Peyer's patch (tissue), 4 donors: Measurements from ENCODE around the gene IPCEF1. TPM values are rescaled to one million over a fixed set of nuclear protein-coding genes. Genes with fewer than 3 reads are reported as not detected.
A peak's percentile ranks its signal among the peaks of the same experiment; 100 is the strongest.

Source experiments
- DNase-seq, 3 donors: peaks; one replicate each; pipeline ENCODE4 v3.0.0-alpha.2; 2017 to 2019
- H3K27ac ChIP-seq, 4 donors: fragments of 200-600 bp; sonication (generic); one replicate each; pipeline ENCODE4 v1.5.1; 2016 to 2019
- H3K27me3 ChIP-seq, 2 donors: fragments of 200-600 bp; sonication (generic); one replicate each; pipeline ENCODE4 v1.5.1; 2019
- H3K36me3 ChIP-seq, 3 donors: fragments of 200-600 bp; sonication (generic); one replicate each; pipeline ENCODE4 v1.5.1; 2016 to 2019
- H3K4me1 ChIP-seq, 4 donors: fragments of 200-600 bp; sonication (generic); one replicate each; pipeline ENCODE4 v1.5.1; 2016 to 2019
- H3K4me3 ChIP-seq, 4 donors: fragments of 200-600 bp; sonication (generic); 1 replicate in 3 of 4; 2 replicates in 1 of 4; pipeline ENCODE4 v1.5.1; 2016 to 2019; ENCODE audit warnings: mild to moderate bottlenecking in 1 of 4
- H3K9me3 ChIP-seq, 4 donors: fragments of 200-600 bp; sonication (generic); one replicate each; pipeline ENCODE4 v1.5.1; 2016 to 2019; ENCODE audit warnings: mild to moderate bottlenecking in 1 of 4
- POLR2A ChIP-seq, 2 donors: fragments of 450-650 bp; IDR thresholded peaks; one replicate each; pipeline ENCODE4 v1.5.1; 2017; ENCODE audit warnings: antibody characterized with exemption in 2 of 2, mild to moderate bottlenecking in 2 of 2, moderate library complexity in 2 of 2
- total RNA-seq, 4 donors: library from RNA; depleted of rRNA; stranded (reverse); fragments of >200 nt; gene quantifications; one replicate each; pipeline ENCODE4 v1.1.0, GENCODE V29; 2016
- TF ChIP-seq, protein P1 (sequence below), 6 experiments: fragments of 450-650 bp in 4 of 6; fragments of 200-600 bp in 2 of 6; sonication (generic) in 1 of 6; IDR thresholded peaks; one replicate each; pipeline ENCODE4 v1.5.1; 2017 to 2019; ENCODE audit warnings: antibody characterized with exemption in 6 of 6, mild to moderate bottlenecking in 3 of 6, moderate library complexity in 1 of 6

Gene IPCEF1
- total RNA-seq, 4 donors from 2014 or later: 2.1 to 19.8 (median 9.4) TPM

DNA sequence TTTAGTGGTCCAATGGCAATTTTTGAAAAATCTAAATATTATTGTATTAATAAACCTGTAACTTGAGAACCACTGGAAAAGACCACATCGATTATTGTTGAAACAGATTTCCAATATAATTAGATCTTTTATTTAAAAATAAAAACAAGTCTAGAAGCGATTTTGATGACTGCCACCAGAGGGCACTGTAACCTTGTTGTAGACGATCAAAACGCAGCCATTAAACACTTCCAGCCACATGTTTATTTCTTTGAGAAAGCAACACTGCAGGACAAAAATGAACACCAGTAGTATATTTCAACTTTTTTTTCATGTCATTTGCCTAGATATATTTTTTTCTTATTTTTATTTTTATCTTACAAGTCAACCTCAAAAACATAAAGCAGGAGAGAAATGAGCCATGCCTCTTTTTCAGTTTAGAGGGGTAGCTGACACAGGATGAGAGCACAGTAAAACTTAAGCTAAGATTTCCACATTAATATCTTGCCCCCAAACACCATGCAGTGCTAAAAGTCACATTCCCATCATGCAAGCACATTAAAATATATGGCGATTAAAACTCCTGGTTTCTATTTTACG lies 202.1 kb downstream of the IPCEF1 start:
- no peaks in the 10 kb centered on the region for H3K27me3 ChIP-seq
- H3K27ac ChIP-seq: no peak overlapping the region
- H3K9me3 ChIP-seq: no peaks in the 10 kb centered on the region
- peak in 2 of 3 donors; percentile 64 to 86 for DNase-seq
- H3K4me1 ChIP-seq: peaks cover 0 to 7% (median 1%) of the 10 kb centered on the region in 4 donors
- no peak for TF ChIP-seq POLR2A (IDR thresholded peaks at IDR 0.05)
- TF ChIP-seq, protein P1, sequence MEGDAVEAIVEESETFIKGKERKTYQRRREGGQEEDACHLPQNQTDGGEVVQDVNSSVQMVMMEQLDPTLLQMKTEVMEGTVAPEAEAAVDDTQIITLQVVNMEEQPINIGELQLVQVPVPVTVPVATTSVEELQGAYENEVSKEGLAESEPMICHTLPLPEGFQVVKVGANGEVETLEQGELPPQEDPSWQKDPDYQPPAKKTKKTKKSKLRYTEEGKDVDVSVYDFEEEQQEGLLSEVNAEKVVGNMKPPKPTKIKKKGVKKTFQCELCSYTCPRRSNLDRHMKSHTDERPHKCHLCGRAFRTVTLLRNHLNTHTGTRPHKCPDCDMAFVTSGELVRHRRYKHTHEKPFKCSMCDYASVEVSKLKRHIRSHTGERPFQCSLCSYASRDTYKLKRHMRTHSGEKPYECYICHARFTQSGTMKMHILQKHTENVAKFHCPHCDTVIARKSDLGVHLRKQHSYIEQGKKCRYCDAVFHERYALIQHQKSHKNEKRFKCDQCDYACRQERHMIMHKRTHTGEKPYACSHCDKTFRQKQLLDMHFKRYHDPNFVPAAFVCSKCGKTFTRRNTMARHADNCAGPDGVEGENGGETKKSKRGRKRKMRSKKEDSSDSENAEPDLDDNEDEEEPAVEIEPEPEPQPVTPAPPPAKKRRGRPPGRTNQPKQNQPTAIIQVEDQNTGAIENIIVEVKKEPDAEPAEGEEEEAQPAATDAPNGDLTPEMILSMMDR (IDR thresholded peaks at IDR 0.05): peak; percentile 67 to 92 (median 82)
- no peak overlapping the region for H3K4me3 ChIP-seq
- H3K36me3 ChIP-seq: no peaks in the 10 kb centered on the region

DNA sequence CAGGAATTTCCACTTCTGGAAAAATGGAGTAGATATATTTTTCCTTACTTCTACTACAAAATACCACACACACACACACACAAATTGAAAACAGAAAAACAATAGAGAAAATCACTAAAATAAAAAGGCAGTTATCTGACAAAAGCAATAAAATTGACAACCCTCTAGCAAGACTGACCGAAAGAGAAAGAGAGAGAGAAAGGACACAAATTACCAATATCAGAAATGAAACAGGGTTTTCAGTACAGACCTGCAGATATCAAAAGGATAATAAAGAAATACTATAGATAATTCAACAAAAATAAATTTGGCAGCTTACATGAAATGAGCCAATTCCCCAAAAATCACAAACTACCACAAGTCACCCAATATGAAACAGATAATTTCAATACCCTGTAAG lies 212.8 kb downstream of the IPCEF1 start:
- Histone ChIP-seq H3K9me3 (no peaks in the 10 kb centered on the region), H3K36me3 (no peaks in the 10 kb centered on the region), H3K4me1 (no peaks in the 10 kb centered on the region), H3K27me3 (no peaks in the 10 kb centered on the region), H3K4me3 (no peak overlapping the region), H3K27ac (no peak overlapping the region)
- TF ChIP-seq, protein P1 (IDR thresholded peaks at IDR 0.05): no peak
- TF ChIP-seq POLR2A (IDR thresholded peaks at IDR 0.05): no peak
- no peak for DNase-seq

DNA sequence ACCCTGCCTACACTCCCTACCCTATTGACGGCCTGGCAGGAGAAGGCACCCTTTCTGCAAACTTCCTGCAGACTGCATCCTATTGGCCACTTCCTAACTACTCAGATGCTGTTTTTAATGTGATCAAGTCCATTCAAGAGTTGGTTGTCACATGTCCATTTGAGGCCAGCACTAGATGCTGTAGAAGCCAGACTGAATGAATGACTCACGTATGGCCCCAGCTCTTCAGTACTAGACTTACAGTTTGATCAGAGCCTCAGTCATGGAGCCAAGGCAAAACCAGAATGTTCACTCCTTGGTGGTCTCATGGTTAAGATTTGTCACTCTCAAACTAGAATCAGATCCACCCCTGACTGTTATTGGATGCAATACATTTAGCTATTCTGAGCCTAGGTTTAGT lies 215.9 kb downstream of the IPCEF1 start:
- Histone ChIP-seq H3K27ac (no peak overlapping the region), H3K4me1 (no peaks in the 10 kb centered on the region), H3K36me3 (no peaks in the 10 kb centered on the region), H3K27me3 (no peaks in the 10 kb centered on the region), H3K4me3 (no peak overlapping the region), H3K9me3 (no peaks in the 10 kb centered on the region)
- no peak for DNase-seq
- TF ChIP-seq, protein P1 (IDR thresholded peaks at IDR 0.05): no peak
- TF ChIP-seq POLR2A (IDR thresholded peaks at IDR 0.05): no peak

DNA sequence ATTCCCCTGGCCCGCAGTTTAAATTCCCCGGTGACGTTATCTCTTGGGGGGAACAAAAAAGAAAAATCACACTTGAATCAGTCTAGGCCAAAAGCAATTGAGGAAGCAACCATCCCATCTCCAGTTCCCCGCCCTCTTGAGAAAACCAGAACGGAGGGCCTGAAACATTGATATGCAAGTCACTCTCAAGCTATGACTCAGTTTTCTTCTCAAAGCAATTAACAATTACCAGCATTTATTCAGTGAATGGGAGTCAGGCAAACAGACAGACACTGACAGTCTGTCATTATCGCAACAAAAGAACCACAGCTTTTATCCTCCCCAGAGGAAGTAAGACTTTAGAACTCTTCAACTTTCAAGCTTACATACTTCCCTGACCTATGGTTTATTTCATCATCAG lies 216.7 kb downstream of the IPCEF1 start:
- no peaks in the 10 kb centered on the region for H3K27me3 ChIP-seq
- no peak for DNase-seq
- no peak for TF ChIP-seq POLR2A (IDR thresholded peaks at IDR 0.05)
- TF ChIP-seq, protein P1 (IDR thresholded peaks at IDR 0.05): no peak

DNA sequence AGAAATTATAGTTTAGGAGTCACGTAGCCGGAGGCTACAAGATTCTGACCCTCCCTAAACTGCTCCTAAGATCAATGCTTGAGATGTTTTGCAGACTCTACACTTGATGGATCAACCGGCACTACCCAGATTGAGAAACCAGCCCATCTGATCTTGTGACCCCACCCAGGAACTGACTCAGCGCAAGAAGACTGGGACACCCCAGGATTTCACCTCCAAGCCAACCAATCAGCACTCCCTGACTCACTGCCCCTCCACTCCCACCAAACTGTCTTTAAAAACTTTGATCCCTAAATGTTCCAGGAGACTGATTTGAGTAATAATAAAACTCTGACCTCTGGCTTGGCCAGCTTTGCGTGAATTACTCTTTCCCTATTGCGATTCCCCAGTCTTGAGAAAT lies 217.8 kb downstream of the IPCEF1 start:
- DNase-seq: no peak
- H3K4me1 ChIP-seq: no peaks in the 10 kb centered on the region
- TF ChIP-seq, protein P1 (IDR thresholded peaks at IDR 0.05): no peak
- TF ChIP-seq POLR2A (IDR thresholded peaks at IDR 0.05): no peak
- H3K9me3 ChIP-seq: no peaks in the 10 kb centered on the region
- H3K36me3 ChIP-seq: no peaks in the 10 kb centered on the region
- H3K27me3 ChIP-seq: no peaks in the 10 kb centered on the region
- no peak overlapping the region for H3K4me3 ChIP-seq
- no peak overlapping the region for H3K27ac ChIP-seq

More for the DNA sequence above, 216.7 kb downstream of the IPCEF1 start:
- no peaks in the 10 kb centered on the region for H3K36me3 ChIP-seq
- H3K27ac ChIP-seq: no peak overlapping the region
- H3K9me3 ChIP-seq: no peaks in the 10 kb centered on the region
- H3K4me3 ChIP-seq: no peak overlapping the region
- H3K4me1 ChIP-seq: no peaks in the 10 kb centered on the region
